ENCODE data around the gene GRIK3.

GRIK3 gene

DNA sequence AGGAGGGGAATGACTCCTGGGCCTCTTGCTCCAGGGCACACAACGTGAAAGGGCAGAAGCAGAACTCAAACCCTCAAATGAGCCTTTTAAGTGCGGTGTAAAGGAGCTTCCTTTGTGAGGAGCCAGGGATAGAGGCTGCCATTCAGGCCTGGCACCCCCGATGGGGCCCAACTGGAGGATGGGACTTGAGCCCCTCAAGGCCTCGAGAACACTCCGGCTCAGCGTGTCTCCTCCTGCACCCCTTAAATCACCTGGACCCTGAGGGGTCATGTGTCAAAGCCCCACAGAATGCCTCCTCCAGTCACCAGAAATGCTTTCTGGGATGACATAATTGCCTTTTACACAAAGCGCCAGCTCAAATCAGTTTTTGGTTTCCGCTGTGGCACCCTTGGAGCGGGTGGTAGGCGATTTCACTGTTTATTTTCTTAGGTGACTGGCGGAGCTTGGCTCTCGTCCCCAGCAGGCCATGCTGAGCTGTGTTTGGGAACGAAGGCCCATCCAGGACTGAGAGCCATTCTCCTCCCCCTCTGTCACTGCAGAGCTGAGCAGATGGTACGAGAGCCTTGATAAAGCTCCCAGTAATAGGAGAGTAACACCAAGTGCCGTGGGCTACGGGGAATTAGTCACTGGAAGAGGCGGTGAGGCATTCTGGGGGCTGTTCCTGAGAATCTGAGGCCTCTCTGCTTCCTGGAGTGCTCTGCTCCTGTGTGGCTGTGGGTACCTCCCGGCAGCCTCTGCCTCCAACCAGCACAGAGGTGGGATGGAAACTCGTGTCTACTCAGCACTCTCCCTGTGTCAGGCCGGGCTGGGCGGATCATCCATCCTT, 163.0 kb downstream of the GRIK3 start:
- DNase-seq, result peak; percentile 6

DNA sequence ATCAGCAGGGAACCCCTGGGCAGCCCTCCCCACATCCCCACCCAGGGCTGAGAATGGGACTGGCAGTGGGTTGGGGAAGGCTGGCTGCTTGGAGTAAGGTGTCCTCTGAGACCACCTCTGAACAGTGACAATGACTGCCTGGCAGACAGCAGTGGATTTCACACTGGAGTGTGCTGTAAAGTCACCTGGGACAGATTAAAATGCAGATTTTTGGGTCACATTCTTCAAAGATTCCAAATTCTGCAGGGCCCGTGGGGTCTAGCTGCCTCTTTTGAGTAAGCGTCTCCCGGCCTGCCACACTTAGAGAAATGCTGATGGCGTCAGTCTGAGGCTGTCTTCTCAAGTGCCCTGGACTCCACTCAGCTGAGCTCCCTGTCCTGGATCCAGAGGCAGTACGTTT, 164.5 kb downstream of the GRIK3 start:
- no peak for DNase-seq

DNA sequence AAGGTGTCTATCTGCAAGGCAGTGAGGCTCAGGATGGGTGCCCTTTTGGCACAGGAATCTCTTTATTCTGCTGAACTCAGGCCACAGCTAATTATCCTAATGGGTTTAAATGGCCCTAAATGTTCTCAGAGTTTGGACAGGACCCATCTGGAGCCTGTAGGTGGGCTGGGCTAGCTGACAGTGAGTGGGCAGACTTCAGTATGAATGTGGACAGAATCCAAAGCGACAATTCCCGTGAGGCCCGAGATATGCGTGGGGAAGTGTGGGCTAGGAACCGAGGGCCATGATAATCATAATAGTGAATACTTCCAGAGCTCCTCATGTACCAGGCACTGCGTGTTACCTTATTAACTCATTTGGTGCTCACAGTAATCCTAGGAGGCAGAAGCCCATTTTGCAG, 165.3 kb downstream of the GRIK3 start:
- DNase-seq, result no peak

DNA sequence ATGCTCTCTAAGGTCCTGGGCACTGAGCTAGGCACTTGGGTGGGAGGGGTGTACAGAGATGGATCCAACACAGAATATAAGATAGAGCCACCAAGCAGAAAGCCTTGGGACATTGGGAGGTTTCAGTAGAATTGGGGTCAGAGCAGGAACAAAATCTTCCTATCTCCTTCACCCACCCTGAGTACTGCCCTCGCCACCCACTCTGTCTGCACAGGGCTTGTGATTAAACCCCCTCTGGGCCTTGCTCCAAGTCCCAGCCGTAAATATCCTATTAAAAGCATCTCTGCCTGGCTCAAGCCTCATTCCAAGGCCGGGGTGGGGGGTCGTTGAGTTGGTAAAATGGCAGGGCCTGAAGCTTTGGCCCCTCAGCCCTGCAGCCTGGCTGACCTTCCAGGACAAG, 166.7 kb downstream of the GRIK3 start:
- no peak for DNase-seq

DNA sequence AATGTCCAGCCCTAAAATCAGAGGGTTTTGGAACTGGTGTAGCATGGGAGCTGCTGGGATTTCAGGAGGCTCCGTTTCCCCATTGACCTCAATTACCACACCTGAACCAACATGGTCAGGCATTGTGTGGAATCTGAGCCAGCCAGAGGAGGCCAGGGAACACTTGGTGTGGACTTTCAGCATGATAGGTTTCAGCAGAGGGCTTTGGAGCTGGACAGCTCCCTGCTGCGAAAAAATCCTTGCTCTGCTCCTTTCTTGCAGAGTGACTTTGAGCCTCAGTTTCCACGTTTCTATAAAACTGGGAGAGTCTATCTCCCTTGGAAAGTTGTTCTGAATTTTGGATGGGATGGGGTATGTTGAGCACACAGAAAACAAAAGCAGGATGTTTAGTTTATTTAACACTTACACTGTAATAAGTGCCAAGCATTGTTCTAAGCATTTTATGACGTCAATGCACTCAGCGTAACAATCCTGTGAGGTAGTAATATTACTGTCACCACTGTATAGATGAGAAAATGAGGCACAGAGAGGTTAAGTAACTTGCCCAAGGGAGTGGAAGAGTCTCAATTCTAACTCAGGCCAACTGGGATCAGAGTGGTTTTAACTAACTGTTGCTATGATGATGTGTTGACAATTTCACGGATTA, 168.0 kb downstream of the GRIK3 start:
- no peak for DNase-seq

DNA sequence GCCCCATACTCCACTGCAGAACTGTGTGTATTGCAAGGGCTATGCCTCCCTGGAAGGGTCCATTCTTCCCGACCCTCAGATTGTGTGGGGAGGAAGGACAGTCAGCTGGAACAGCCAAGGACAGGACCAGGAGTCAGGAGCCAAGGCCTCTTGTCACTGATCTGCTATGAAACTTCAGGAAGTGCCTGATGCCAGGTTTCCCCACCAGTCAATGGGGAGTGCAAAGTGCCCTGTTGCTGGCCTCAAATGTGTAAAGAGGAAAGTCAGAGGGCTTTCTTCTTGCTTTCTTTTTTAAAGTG, 168.8 kb downstream of the GRIK3 start:
- DNase-seq, result no peak

DNA sequence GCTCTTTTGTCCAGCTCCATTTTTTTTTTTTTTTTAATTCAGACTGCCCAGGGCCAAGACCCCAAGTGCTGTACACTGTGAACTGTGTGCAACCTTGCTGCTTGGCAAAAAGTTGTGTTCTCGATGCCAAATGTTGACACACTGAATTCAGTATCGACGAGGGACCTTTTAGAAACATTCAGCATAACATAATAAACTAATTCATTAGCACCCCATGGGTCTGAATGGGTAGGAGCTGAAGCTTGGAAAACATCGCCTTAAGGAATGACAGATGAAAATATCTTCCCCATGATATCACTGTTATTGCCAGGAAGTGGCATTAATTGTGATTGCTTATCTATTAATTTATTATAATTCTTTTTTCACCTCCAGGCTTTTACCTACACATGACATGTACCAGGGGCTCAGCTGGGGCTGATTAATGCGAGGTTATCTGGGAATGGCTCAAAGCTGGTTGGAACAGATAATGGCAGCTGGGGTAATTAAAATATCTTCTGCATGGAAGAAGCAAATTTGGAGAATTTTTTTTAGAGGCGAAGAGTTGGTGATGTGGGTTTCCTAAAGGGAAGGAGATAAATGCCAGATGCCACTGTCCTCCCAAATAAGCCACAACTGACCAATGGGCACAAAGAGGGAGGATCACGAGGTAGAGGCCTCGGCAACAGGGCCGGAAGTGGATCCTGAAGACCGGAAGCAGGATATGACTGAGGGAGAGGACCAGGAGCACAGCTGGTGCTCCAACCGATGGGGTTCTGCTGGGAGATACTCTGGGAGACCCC, 169.3 kb downstream of the GRIK3 start:
- DNase-seq, result no peak

DNA sequence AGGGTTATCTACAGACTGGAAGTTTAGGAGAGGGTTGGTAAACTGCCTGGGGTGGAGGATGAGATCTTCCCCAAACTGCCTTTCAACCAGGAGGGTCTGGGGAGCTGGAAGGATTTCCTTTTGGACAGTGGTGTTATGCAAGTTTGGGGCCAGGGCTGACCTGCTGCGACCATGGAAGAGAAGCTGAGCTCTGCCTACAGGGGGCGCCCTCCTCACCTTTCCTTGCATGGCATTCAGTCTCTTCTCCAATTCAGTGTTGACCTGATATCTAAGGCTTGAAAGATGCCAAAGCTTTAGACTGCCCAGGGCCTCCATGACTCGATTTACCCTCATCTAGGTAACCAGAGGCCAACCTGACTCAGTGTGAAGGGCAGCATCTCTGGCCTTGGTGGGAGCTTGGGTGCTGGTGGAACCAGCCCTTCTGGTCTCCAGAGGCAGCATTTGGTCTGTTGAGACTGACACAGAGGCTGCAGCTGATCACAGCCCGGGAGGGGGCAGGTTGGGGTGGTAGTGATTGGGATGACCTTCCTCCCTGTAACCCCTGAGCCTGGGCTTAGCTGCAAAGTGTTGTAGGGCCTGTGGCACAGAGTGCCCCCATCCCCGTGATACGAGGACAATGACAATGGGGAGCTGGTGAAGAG, 170.0 kb downstream of the GRIK3 start:
- DNase-seq, result no peak

DNA sequence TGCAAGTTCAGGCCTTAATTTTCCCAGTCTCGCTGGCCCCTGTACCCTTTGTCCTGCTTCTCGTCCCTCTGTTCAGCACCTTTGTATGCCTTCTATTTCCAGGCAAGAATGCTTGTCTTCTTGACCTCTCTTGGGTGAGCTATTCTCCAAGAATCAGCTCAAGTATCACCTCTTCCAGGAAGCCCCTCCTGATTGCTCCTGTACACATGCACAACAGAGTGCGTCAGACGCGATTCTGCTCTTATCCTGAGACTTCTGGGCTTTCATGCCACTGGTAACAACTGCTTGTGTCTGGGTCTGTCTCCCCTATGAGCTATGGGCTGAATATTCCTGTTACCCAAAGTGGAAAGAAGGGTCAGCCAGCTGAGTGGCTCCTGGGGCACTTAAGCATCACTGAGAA, 170.8 kb downstream of the GRIK3 start:
- no peak for DNase-seq

DNA sequence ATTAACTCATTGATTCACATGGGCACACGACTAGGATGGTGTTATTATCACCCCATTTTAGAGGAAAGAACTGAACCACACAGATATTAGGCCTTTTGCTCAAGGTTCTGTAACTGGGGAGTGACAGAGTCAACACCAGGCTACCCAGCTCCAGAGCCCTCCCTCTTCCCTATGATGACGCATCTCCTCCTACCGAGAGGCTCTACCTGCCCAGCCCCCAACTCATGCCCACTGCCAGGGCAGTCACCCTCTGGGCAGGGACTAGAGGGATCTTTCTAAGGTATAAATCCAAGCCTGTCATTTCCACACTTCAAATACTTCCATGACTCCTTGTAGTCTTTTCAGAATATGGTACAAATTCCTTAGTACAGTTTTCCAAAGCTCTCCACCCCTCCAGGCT, 171.3 kb downstream of the GRIK3 start:
- DNase-seq, result no peak

DNA sequence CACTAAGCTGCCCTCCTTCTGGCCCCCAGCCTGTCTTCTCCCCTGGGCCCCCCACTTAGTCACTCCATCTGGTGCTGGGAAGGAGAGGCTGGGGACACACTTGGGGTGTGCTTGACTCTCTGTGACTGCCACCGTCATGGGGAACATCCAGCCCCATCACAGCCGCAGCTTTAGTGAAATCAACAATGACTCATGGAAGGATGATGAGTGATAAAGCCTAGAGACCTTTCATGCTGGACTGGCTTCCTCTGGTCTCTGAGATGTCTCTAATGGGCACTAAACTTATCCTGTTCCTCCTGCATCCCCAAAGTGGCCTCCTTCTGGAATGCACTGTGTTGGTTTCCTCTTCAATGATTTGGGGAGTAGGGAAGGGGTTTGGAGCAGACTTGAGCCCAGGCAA, 172.9 kb downstream of the GRIK3 start:
- no peak for DNase-seq

DNA sequence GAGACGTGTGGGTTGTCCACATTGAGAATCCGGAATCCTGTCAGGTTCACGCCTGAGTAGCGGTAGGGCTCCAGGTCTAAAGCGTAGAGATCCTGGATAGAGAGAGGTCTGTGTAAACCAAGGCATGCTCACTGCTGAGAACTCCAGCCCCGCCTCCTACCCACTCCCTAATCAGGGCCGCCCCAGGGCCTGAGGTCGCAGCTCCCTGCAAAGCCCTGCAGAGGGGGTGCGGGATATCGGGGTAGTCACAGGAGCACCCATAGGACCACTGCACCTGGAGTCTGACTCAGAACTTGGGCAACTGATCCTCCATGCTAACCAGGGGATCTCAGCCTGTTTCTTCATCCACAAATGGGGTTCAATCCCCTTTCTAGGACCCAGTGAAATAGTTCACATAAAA, 174.4 kb downstream of the GRIK3 start:
- no peak for DNase-seq

DNA sequence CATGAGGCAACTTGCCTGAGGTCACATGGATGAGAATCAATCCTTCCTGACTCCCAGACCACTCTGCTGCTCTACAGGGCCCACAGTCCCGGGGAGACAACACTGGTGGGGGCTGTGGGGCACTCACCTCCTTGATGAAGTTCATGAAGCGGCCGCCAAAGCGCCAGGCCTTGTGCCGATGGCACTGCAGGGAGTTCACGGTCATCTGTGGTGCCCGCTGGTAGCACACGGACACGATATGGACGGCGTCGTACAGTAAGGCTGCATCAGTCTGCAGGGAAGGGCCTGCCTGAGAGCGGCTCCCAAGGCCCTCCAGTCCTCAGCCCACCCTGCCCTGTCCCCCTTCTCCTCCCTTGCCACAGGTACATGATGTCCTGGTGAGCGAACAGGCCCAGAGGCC, 175.3 kb downstream of the GRIK3 start:
- DNase-seq, result no peak

DNA sequence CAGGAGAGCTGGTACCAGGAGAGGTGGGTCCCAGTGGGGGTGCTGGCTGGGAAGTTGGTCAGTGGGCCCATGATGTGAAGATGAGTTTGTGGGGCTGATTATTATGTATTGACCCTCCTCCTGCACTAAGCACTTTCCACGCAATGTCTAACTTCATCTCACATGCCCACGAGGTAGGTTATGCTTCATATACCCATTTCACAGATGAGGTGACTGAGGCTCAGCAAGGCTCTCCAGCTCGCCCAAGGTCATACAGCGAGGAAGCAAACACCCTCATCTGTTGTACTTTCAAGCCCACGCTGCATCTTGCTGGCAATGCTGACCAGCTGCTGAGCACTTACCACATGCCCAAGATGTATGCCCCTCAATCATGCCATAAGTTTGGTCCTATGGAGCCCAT, 175.8 kb downstream of the GRIK3 start:
- DNase-seq, result no peak

DNA sequence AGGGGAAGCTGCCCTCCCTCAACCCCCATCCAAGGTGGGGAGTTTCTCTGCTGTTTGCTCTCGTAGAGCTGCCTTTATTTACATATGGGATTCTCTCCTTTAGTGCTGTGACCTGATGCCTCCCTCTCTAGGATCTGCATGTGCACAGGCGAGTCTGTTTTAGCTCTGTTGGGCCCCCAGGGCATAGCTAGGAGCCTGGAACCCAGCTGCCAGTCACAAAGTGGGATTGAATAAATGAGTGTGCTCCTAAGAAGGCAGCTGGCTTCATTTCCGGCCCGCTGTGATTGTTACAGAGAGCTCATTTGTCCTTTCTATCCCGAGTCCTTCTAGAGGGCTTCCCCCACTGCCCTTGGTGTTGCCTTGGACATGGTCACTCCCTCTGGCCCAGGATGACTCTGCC, 176.6 kb downstream of the GRIK3 start:
- DNase-seq, result no peak

DNA sequence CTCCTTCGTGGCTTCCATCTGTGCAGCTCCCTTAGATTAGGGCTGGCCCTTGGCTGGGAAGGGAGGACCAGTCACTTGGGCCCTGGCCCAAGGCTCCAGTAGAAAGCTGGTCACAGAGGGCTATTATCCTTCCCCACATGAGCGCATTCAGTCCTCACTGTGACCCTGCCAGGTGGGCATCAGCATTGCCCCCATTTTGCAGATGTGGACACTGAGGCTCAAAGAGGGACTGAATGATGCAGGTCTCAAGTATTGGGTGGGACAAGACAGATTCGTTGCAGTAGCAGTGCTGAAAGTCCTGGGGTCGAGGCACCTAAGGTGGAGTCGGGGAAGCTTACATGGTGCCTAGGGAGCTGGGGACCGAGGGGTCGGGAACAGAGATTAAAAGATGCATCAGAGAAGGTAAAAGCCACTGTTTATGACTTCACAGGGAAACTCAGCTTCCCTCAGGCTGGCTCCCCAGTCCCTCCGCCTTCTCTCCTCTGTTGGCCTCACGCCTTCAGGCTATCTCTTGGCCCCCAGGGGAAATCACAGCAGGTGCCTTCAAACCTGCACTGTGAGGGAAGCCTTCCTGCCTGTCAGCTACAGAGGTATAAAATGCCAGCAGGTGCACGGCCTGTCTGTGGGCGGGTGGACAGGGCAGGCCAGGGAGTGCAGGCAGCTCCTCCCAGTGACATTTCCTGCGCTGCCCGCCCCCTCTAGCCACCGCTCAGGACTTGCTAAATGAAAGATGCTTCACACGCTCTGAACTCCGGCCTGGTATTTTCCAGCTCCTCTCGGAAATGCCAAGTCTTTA, 178.4 kb downstream of the GRIK3 start:
- DNase-seq, result no peak

DNA sequence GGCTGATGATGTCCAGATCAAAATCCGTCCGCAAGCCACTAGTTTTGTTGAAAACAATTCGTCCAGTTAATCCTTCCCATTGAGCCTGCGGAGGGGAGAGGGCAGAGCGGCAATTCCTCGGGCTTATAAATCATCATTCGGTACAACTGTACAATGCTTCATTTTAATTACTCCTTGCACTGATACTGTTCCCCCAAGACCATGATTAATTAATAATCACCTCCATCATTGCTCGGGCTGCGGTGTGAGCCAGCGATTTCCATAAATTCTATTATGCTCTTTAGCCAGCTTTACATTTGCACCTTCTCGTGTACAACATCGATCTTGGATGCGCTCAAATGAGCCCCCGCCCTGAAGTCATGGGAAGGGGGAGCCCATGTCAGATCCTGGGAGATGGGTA, 180.7 kb downstream of the GRIK3 start:
- DNase-seq, result no peak

DNA sequence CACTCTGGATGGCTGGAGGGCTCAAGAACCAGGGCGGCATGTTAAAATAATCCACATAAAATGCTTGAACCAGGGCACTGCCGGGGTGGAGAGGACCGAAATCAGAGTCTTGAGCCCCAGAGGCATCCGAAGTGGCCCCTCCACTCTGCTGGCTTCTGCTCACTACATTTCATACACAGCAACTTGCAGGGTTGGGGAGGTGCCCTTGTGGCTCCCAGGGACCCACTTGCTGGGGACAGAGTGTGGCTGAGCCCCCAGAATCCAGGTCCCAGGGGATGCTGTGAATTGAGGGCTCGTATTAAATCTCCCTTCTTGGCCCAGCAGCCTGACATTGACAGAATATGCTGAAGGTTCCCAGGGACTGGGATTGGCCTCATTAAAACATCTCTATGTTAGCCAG, 181.7 kb downstream of the GRIK3 start:
- no peak for DNase-seq

DNA sequence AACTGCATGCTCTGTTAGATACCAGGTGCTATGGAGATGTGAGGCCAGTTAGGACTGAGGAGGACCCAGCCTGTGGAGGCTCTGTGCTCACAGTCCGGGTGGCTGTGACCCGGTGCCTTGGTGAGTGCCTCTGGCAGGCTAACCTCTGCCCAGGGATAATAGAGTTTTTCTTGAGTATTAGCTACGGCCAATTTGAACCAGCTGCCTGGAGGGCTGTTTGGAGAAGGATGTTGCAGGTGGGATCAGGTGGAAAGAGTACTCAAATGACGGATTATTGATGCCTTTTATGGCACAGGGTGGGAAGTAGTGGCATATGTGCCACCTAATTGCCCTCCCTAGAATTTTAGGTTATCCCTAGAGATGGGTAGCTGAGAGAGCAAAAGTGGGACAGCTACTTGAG, 182.7 kb downstream of the GRIK3 start:
- no peak for DNase-seq

DNA sequence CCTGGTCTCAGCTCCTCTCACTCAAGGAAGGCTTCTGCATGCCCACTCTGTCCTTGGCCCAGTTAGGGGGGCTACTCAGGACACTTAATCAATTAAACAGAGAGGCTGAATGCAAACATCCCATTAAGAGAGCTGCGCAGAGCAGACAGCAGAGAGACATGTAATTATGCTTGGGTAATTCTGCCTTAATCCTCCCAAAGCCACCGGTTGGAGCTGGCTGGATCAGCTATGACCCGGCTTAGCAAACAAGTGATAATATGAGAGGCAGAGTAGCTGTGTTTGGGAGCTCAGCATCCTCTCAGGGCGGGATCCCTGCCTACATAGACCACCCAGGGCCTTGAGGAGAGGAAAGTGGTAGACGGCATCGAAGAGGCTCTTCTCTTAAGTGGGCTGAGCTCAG, 183.2 kb downstream of the GRIK3 start:
- DNase-seq, result no peak

DNA sequence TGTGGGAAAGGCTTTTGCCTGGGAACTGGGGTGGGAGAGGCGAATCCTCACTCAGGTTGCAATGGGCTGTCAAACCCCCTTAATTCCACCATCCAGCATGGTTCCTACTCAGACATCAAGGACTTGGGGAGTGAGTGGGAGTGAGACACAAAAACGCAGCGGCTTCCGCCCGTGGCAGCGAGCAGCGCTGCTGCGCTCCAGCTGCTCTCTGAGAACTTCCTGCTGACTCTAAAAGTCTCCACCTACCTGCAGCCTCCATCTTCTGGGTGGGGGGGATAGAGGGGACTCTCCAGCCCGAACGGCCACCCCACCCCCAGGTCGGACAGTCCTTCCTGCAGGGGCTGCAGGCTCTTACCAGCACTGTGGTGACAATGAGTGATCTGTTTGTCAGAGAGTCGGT, 184.4 kb downstream of the GRIK3 start:
- DNase-seq, result no peak

DNA sequence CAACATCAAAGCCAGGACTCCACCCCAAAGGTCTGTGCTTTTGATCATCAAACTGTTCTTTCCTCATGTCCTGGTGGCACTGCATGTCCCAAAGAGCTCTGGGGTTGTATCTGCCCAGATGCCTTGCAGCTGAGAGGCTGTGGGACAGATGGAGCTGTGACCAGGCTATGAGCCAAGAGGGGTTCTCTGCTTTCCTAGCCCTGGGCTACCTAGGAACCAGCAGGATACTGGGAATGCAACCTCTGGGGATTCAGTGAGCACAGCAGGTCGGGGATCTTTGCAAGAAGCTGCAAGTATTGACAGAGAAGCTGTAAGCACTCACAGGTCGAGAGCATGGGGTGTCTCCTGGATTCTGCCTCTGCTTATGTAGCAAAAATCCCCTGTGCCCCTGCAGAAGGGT, 186.6 kb downstream of the GRIK3 start:
- DNase-seq, result no peak

DNA sequence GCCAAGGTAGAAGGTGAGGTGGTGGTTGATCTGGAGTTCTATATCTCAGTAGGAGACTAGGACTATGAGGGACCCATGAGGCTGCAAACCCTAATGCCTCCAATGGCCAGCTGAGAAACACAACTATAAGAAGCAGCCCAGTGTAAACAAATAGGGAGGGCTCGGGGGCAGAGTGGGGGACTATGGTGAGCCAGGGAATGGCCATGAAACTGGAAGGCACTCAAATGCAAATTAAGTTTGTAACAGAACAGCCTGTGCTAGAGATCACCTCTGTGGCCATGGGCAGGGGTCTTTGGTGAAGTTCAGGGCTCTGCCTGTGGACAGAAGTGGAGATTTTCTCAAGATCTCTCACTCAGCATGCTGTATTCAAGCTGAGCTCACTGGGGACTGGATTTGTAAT, 187.1 kb downstream of the GRIK3 start:
- DNase-seq, result no peak
